22Rv1 (cell line): ENCODE data around the gene ABLIM2.

Experiments
- H3K27ac ChIP-seq: fragments of 450-650 bp; 2 replicates; pipeline ENCODE4 v1.5.1; 2017
- CTCF ChIP-seq: fragments of 450-650 bp; IDR thresholded peaks from 2 replicates; pipeline ENCODE4 v1.5.1; 2017; ENCODE audit warnings: mild to moderate bottlenecking
- ZFX ChIP-seq: fragments of 450-650 bp; IDR thresholded peaks from 2 replicates; pipeline ENCODE4 v1.6.1; 2017; ENCODE audit warnings: antibody characterized with exemption, borderline replicate concordance

ABLIM2 gene

GRCh38 chr4:8050555-8051206, 107.9 kb downstream of the ABLIM2 start:
- H3K27ac ChIP-seq = no peak overlapping the region
- no peak for TF ChIP-seq CTCF
- TF ChIP-seq ZFX = no peak

GRCh38 chr4:8050180-8050554, 108.4 kb downstream of the ABLIM2 start:
- no peak for TF ChIP-seq CTCF
- no peak overlapping the region for H3K27ac ChIP-seq

GRCh38 chr4:8048856-8049676, 109.5 kb downstream of the ABLIM2 start:
- TF ChIP-seq CTCF = no peak
- TF ChIP-seq ZFX = no peak
- no peak overlapping the region for H3K27ac ChIP-seq

GRCh38 chr4:8047837-8048678, 110.6 kb downstream of the ABLIM2 start:
- no peak for TF ChIP-seq ZFX
- no peak for TF ChIP-seq CTCF
- H3K27ac ChIP-seq = no peak overlapping the region

GRCh38 chr4:8046925-8047541, 111.6 kb downstream of the ABLIM2 start:
- TF ChIP-seq CTCF = no peak
- no peak for TF ChIP-seq ZFX
- H3K27ac ChIP-seq = no peak overlapping the region

GRCh38 chr4:8045909-8046308, 112.7 kb downstream of the ABLIM2 start:
- TF ChIP-seq ZFX (no peak), CTCF (no peak)
- no peak overlapping the region for H3K27ac ChIP-seq
